Heart left ventricle (tissue), 16 donors: ENCODE measurements around the gene DNAJC6. TPM values are rescaled to one million over a fixed set of nuclear protein-coding genes. Genes with fewer than 3 reads are reported as not detected.

ENCODE experiments used
- ATAC-seq, 4 donors: fragments of 200-7000 bp; cut with Tn5 transposase; one replicate each; pipeline ENCODE4 v1.9.1; 2020 to 2022; ENCODE audit warnings: moderate library complexity in 4 of 4, mild to moderate bottlenecking in 3 of 4, moderate number of reproducible peaks in 1 of 4
- DNase-seq, 5 donors: peaks; one replicate each; pipeline ENCODE4 v3.0.0-alpha.2; 2020
- H3K27ac ChIP-seq, 12 donors: fragments of 200-600 bp; sonication (generic) in 4 of 12; one replicate each; pipeline versions ENCODE4 v1.5.0 to v1.8.0; 2016 to 2022; ENCODE audit warnings: mild to moderate bottlenecking in 2 of 12
- H3K27me3 ChIP-seq, 9 donors: fragments of 200-600 bp; sonication (generic) in 2 of 9; one replicate each; pipeline versions ENCODE4 v1.5.1 to v1.8.0; 2016 to 2022; ENCODE audit warnings: mild to moderate bottlenecking in 3 of 9
- H3K36me3 ChIP-seq, 9 donors: fragments of 200-600 bp; sonication (generic) in 2 of 9; one replicate each; pipeline versions ENCODE4 v1.5.0 to v1.8.0; 2018 to 2022; ENCODE audit warnings: mild to moderate bottlenecking in 2 of 9
- H3K4me1 ChIP-seq, 12 donors: fragments of 200-600 bp; sonication (generic) in 4 of 12; one replicate each; pipeline versions ENCODE4 v1.5.0 to v1.8.0; 2016 to 2022; ENCODE audit warnings: mild to moderate bottlenecking in 3 of 12
- H3K4me3 ChIP-seq, 12 donors: fragments of 200-600 bp; sonication (generic) in 4 of 12; one replicate each; pipeline versions ENCODE4 v1.5.0 to v1.8.0; 2017 to 2022; ENCODE audit warnings: mild to moderate bottlenecking in 9 of 12, moderate library complexity in 4 of 12
- H3K9me3 ChIP-seq, 12 donors: fragments of 200-600 bp; sonication (generic) in 4 of 12; one replicate each; pipeline versions ENCODE4 v1.5.0 to v1.8.0; 2016 to 2022; ENCODE audit warnings: mild to moderate bottlenecking in 1 of 12
- POLR2A ChIP-seq, 2 donors: fragments of 450-650 bp; IDR thresholded peaks; one replicate each; pipeline ENCODE4 v1.6.1; 2017; ENCODE audit warnings: antibody characterized with exemption in 2 of 2, mild to moderate bottlenecking in 2 of 2, moderate library complexity in 2 of 2
- WGBS, 4 donors: extraction: QIAGEN DNeasy Blood & Tissue Kit in 2 of 4; methylation state at CpG; one replicate each; pipeline versions ENCODE4 v1.1.5 to v1.1.7; 2013 to 2018; 5-methylcytosine and 5-hydroxymethylcytosine counted together
- intact Hi-C, 10 donors: fragments of 100-400 bp; cut with DNase I; formaldehyde crosslinking; loops; one replicate each; pipeline versions ENCODE4 v1.11.1 to v1.14.2; 2022
- polyA plus RNA-seq, 2 donors: library from polyadenylated mRNA; stranded (reverse); fragments of 200-250 nt; gene quantifications; one replicate each; pipeline ENCODE4 v1.2.3, GENCODE V29; 2013
- total RNA-seq, 9 donors: library from RNA; depleted of rRNA in 2 of 9; stranded (reverse); fragments of >200 nt in 2 of 9; fragmentation: NEBNext Ultra II Directional in 3 of 9; extraction: Animal tissue kit (Norgen Biotek cat#: 25700) in 3 of 9; gene quantifications; one replicate each; pipeline versions ENCODE4 v1.1.0 to v1.2.4, GENCODE V29; 2016 to 2023
- TF ChIP-seq, protein P1 (sequence below), 12 donors: fragments of 200-600 bp; sonication (generic) in 4 of 12; IDR thresholded peaks; one replicate each; pipeline versions ENCODE4 v1.5.0 to v1.8.0; 2018 to 2022; ENCODE audit warnings: antibody characterized with exemption in 12 of 12, mild to moderate bottlenecking in 5 of 12
- donor health status: ischemic (EF 13 %, LVEDD 7.1; RV severe dilation, severe dysfunction).
- donor health status: healthy with polysubstance abuse.
- donor health status: DM: no; HTN: yes; CAD: no.
- donor health status: DM: no; HTN: no; CAD: no.
- donor health status: ischemic (EF 25% LVEDD 6.9; RV normal size, moderate dysfunction).
- donor health status: ischemic (EF 25% LVEDD 5.7; RV mildly dilated, moderate dysfunction).
- donor health status: healthy.
- donor health status: DM: yes; HTN: yes; CAD: no.
- donor health status: ischemic (EF 35%, LVEDD 5.7; RV mildly dilated, moderate dysfunction).
- donor health status: nonischemic (EF 11% LVEDD 7.7; RV severe dilation, severe dysfunction).
- donor health status: DM: yes; HTN: yes; CAD: no.
- donor health status: PGD.
- donor health status: ischemic (EF 29% LVEDD 5.4; RV normal size, mild dysfunction).
- donor health status: nonischemic (EF 23%, LVEDD 6.1; RV moderate dilation, normal function).

Gene DNAJC6
- total and polyA plus RNA-seq, 11 donors, result 0.50 to 14.1 (median 8.5) TPM

DNA sequence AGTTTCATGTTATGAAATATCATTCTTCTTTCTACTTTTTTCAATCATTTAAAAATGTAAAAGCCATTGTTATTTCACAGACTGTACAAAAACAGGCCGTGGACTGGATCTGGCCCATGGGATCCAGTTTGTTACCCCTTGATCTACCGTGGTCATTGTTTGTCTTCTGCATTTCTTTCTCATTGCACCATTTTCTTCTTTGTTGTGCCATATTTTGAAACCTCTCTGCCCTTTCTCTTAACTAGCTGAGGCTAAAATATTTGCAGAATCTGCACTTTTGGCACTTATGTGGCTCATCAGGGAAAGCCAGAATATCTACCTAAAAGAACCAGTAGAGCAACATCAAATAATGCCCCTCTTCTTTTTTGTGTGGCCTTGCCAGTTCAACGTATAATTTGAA, 50.5 kb downstream of the DNAJC6 start:
- H3K36me3 ChIP-seq, result no peaks in the 10 kb centered on the region
- no peak overlapping the region for H3K4me3 ChIP-seq
- DNase-seq (no peak), ATAC-seq (no peak)
- 68 to 74% (median 71%) methylated on average over 3 of the region's 3 CpGs for WGBS, 4 donors
- no peaks in the 10 kb centered on the region for H3K9me3 ChIP-seq
- no peak for TF ChIP-seq POLR2A (IDR thresholded peaks at IDR 0.05)
- TF ChIP-seq, protein P1, sequence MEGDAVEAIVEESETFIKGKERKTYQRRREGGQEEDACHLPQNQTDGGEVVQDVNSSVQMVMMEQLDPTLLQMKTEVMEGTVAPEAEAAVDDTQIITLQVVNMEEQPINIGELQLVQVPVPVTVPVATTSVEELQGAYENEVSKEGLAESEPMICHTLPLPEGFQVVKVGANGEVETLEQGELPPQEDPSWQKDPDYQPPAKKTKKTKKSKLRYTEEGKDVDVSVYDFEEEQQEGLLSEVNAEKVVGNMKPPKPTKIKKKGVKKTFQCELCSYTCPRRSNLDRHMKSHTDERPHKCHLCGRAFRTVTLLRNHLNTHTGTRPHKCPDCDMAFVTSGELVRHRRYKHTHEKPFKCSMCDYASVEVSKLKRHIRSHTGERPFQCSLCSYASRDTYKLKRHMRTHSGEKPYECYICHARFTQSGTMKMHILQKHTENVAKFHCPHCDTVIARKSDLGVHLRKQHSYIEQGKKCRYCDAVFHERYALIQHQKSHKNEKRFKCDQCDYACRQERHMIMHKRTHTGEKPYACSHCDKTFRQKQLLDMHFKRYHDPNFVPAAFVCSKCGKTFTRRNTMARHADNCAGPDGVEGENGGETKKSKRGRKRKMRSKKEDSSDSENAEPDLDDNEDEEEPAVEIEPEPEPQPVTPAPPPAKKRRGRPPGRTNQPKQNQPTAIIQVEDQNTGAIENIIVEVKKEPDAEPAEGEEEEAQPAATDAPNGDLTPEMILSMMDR (IDR thresholded peaks at IDR 0.05), result no peak
- H3K4me1 ChIP-seq, result no peaks in the 10 kb centered on the region
- intact Hi-C loops, result no loop called here
- no peak overlapping the region for H3K27ac ChIP-seq
- no peaks in the 10 kb centered on the region for H3K27me3 ChIP-seq

DNA sequence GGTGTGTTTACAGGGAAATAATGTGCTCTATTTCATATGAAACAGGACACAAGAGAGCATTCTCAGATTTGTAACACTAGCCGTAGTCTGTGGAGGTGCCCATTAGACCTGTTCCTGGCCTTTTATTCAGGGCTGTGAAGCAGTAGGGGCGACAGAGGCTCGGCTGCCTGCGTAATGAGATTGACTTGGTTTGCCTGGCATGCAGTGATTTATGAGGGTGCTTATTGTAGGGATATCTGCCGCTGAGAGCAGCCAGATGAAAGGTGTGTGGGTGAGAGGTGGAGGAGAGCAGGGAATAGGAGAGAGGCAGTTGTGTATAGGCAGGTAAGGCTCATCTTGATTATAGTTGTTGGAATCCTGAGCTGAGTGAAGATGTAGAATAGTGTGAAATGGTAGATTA, 51.3 kb downstream of the DNAJC6 start:
- H3K9me3 ChIP-seq, result no peaks in the 10 kb centered on the region
- no peaks in the 10 kb centered on the region for H3K4me1 ChIP-seq
- H3K27ac ChIP-seq, result no peak overlapping the region
- WGBS, 4 donors, result 82 to 84% (median 82%) methylated on average over 5 of the region's 5 CpGs
- no peaks in the 10 kb centered on the region for H3K27me3 ChIP-seq
- no peak for TF ChIP-seq POLR2A (IDR thresholded peaks at IDR 0.05)
- TF ChIP-seq, protein P1 (IDR thresholded peaks at IDR 0.05), result no peak
- DNase-seq (no peak), ATAC-seq (no peak)
- intact Hi-C loops, result no loop called here
- no peak overlapping the region for H3K4me3 ChIP-seq
- no peaks in the 10 kb centered on the region for H3K36me3 ChIP-seq

DNA sequence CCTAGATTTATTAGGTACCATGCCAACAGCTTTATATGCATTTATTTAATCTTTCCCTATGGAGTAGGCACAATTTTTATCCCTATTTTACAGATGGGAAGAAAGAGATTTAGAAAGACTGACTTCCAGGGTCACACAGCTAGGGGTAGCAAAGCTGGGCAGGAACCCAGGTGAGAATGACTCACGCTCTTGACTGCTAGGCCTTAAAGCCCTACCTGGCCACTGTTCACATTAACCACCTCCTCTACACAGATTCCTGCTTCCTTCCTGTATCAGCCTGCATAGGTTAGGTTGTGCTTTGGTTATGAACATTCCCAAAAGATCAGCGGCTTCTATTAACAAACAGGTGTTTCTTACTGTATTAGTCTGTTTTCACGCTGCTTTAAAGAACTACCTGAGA, 53.2 kb downstream of the DNAJC6 start:
- no peak for DNase-seq
- no peak for ATAC-seq
- WGBS, 4 donors, result 91 to 96% (median 94%) methylated on average over 3 of the region's 3 CpGs
- H3K4me3 ChIP-seq, result no peak overlapping the region
- intact Hi-C loops, result no loop called here
- TF ChIP-seq, protein P1 (IDR thresholded peaks at IDR 0.05), result no peak
- no peak for TF ChIP-seq POLR2A (IDR thresholded peaks at IDR 0.05)
- no peaks in the 10 kb centered on the region for H3K4me1 ChIP-seq
- H3K27me3 ChIP-seq, result no peaks in the 10 kb centered on the region
- no peak overlapping the region for H3K27ac ChIP-seq
- peaks cover 0 to 14% (median 0%) of the 10 kb centered on the region in 9 donors for H3K36me3 ChIP-seq
- H3K9me3 ChIP-seq, result no peaks in the 10 kb centered on the region

DNA sequence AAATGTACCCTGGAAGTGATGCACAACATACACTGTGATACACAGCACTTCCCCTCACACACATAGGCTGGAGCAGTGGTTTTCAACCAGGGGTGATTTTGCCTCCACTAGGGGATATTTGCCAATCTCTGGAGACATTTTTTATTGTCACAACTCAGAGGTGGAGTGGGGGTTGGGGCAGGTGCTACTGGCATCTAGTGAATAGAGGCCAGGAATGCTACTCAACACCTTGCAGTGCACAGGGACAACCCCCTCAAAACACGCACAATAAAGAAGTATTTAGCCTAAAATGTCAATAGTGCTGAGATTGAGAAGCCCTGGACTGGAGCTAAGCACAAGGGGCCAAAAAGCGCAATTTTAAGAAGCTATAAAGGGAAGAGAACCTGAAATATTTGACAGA, 54.1 kb downstream of the DNAJC6 start:
- H3K4me1 ChIP-seq, result no peaks in the 10 kb centered on the region
- H3K9me3 ChIP-seq, result no peaks in the 10 kb centered on the region
- H3K27ac ChIP-seq, result no peak overlapping the region
- no peak for TF ChIP-seq POLR2A (IDR thresholded peaks at IDR 0.05)
- TF ChIP-seq, protein P1 (IDR thresholded peaks at IDR 0.05), result no peak
- peaks cover 0 to 14% (median 0%) of the 10 kb centered on the region in 9 donors for H3K36me3 ChIP-seq
- H3K4me3 ChIP-seq, result no peak overlapping the region
- DNase-seq (no peak), ATAC-seq (no peak)
- WGBS, 4 donors, result 94 to 97% (median 95%) methylated on average over 2 of the region's 2 CpGs
- intact Hi-C loops, result no loop called here
- no peaks in the 10 kb centered on the region for H3K27me3 ChIP-seq
